Measurements from ENCODE around the gene CDH19.

The CDH19 gene

GRCh38 chr18:66603941-66604627 lies at the start of gene CDH19:
Gene CDH19 (minus strand): TSS chr18:66604090. CDS start chr18:66572204, 31,886 bp downstream.
- DNase-seq = no peak

- DNase-seq = no peak
These were observed 43.8 kb upstream of the CDH19 start for GRCh38 chr18:66647671-66648070.

DNA sequence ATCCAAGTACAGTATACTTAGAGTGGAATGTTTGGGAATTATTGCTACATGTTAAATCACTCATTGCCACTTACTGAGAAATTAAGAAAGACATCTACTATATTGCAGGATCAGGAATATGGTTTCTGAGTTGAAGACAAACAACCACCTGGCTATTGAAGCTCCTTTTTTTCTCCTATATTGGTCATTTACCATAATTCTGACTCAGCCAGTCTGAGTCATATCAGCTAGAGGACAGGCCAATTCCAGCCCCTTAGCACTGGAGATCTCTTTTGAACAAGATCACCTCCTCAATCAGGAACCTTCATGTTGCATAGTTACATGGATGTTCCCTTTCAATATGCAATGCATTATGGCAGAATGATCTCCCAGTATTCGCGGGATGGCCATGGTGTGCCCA lies 42.7 kb upstream of the CDH19 start:
- DNase-seq = no peak

GRCh38 chr18:66645983-66646382 lies 42.1 kb upstream of the CDH19 start:
- no peak for DNase-seq

GRCh38 chr18:66641056-66641455 lies 37.2 kb upstream of the CDH19 start:
- DNase-seq = no peak

GRCh38 chr18:66640431-66640830 lies 36.5 kb upstream of the CDH19 start:
- no peak for DNase-seq

DNA sequence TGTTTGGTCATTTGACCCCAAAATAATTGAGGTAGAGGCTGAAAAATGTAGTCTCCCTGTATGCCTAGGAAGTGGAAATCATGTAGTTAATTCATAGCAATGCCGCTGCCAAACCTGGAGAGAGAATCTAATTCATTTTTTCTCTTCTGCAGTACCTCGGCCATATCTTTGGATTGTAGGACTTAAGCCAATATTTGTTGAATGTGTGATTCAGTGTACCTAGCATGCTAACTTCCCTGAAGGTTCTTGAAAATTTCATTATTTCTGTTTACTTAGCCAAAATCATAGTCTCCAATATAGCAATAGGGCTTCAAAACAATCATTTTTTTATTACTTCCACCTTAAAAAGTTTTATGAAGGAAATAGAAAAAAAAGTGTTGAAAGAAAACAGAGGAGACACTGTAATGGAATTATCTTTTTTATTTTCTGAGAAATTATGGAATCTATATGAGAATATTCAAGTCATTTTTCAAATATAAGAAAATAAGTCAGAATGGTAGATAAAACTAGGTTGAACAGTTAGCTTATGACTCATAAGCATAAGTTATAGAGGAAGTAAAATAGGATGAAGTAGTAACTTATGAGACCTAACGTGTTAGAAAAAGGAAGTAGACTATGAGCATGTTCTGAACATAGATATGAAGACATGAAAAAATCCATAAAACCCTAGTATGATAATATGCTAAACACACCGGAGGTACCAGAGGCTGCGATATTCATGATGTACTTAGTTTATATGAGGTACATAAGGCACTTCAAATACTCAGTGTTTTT lies 35.2 kb upstream of the CDH19 start:
- DNase-seq = no peak

- no peak for DNase-seq
These were observed 31.5 kb upstream of the CDH19 start for GRCh38 chr18:66635342-66635741.

GRCh38 chr18:66632756-66633155 lies 28.9 kb upstream of the CDH19 start:
- no peak for DNase-seq

DNA sequence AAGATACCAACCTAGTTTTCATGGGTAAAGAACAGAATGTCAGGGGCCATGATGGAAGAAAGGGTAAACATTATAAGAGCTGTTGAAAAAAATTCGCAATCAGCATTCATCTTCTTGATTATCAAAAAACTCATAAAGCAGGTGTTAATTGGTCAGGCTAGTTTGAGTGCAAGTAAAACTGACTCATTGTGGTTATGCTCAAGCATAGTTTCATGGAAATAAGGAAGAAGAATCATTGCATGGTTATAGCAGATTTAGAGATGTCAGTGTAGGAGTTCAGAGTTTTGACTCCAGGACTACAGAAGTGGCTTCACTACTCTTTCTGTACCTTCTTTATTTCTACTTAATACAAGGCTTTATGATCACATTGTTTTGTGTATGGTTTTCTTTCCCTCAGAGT lies 26.9 kb upstream of the CDH19 start:
- DNase-seq = no peak

GRCh38 chr18:66623821-66624220 lies 19.9 kb upstream of the CDH19 start:
- no peak for DNase-seq

DNA sequence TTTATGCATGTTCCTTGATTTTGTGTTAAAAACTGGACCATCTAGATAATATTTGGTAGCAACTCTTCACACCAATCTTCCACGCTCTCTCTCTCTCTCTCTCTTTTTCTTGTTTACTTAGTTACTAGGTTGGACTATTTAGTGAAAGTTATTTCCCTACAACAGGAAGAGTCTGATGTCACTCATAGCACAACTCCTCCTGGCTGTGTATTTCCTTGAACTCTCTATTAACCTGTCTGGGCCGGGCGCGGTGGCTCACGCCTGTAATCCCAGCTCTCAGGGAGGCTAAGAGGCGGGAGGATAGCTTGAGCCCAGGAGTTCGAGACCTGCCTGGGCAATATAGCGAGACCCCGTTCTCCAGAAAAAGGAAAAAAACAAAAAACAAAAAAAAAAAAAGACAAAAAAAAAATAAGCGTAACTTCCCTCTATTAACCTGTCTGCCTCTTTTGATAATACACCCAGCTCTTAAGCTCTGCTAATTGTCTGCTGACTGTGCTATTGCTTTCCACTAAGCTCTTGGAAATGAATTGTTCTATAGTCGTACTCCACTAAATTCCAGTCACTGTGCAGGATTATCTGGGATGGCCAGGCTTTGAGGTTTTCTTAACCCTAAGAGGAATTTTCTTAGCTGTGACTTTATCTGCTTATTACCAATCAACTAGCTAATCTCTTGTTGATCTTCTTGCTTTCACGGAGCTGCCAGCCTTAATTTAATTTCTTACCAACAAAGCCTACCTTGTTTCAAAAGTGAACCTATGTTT lies 18.1 kb upstream of the CDH19 start:
- no peak for DNase-seq

DNA sequence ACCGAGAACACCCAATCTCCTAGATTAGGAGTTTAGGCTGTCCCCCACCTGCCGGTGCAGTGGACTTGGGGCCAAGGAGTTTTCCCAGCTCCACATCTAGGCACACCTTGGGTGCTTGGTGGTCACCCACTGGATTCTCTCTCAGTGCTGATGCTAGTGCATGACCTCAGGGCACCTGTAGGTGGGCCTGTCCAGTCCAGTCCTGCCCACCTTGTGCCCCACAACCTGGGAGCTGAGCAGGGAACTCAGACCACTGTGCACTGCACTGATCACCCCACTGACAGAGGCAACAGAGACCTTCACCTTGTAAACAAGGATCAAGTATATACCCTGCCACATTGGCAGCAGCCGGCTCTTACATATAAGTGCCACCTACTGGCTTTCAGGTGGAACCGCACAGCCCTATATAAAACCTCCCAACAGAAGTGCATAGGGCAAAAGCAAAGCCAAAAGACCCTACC lies 12.7 kb upstream of the CDH19 start:
- DNase-seq = no peak

DNA sequence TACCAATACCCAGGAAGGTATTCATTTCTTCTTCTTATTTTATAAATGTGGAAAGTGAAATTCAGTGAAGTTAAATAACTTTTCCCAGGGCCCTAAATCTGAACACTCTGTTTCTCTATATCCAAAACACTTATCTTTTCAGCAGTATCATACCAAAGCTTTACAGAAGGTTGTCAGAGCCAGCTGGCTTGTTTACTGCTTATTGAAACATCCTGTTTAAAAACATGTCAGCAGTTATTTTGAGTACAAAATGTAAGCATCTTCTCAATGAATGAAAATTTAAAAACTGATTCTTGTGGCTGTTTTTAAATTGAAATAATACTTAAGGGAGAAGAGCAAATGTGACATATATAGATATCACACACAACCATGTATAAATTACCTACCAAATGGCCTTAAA lies 11.3 kb upstream of the CDH19 start:
- no peak for DNase-seq

GRCh38 chr18:66607632-66608031 lies 3.7 kb upstream of the CDH19 start:
- DNase-seq = no peak

GRCh38 chr18:66601649-66602048 lies 2.2 kb downstream of the CDH19 start:
- no peak for DNase-seq

DNA sequence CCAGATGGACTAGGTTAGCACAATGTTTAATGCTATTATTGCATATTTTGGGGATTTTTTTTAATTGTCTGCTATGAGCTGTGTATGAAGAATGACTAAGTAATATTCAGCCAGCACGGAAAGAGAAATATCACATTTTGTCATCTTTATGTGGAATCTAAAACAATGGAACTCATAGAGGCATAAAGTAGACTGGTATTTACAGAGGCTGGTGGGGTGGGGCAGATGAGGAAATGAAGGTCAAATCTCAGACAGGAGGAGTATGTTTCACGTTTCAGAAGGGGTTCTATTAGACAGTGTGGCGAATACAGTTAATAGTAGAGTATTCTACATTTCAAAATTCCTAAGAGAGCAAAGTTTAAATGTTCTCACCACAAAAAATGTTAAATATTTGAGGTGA lies 4.7 kb downstream of the CDH19 start:
- no peak for DNase-seq

GRCh38 chr18:66587430-66587829 lies 16.5 kb downstream of the CDH19 start:
- no peak for DNase-seq

DNA sequence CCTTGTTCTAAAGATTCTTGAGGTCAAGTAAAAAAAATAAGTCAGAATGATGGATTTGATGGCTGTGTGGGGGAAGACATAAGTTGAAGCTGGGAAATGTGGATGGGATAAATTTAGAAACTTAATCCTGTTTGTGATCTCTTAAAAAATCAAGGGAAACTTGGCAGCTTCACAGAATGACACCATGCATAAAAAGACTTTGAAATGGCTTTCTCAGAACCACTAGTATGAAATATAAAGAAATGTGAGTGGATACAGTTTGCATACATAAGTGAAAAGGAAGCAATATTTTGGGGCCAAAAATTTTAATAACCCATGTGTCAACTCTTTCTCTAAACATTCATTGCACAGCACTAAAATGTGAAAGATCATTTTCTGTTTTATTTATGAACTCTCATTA lies 21.7 kb downstream of the CDH19 start:
- no peak for DNase-seq

DNA sequence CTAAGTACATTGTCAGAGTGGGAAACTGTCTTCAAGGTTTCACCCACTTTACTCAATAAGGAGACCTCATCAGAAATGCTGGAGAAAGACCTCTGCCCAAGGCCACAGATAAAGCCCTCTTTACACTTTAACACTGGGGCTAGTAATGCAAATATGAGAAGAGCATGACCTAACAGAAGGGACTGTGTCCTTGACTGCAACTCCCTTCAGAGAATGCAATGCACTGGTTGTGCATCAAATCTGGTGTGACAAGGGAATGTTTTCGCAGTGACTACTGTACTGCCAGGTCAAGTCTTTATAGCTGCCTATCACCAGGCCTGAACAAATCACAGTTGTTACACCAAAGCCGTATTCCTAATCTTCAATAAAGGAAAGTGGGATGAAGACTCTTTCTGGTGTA lies 28.6 kb downstream of the CDH19 start:
- no peak for DNase-seq

GRCh38 chr18:66571845-66572244 lies 32.0 kb downstream of the CDH19 start:
- DNase-seq = no peak

DNA sequence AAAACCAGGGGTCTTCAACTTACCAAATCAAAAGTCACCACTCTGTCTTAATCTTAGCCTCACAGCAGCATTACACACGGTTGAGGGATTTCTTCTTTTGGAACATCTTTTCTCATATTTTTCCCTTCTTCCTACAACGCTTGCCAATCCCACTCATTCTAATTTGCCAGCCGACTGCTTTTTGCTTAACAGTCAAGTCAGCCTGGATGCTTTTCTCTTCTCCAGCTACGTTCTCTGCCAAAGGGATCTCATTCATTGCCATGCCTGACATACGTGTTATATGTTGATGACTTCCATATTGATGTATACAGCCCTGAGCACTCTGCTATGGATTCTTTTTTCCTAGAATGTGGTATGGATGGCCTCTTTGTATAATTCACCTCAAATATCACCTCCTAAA lies 37.3 kb downstream of the CDH19 start:
- no peak for DNase-seq

GRCh38 chr18:66564236-66564635 lies 39.7 kb downstream of the CDH19 start:
- no peak for DNase-seq

GRCh38 chr18:66562279-66562678 lies 41.6 kb downstream of the CDH19 start:
- no peak for DNase-seq

Data from left hindlimb (tissue), 1 donor.